Measurements from ENCODE around the gene POLR1F. TPM values are rescaled to one million over a fixed set of nuclear protein-coding genes. Genes with fewer than 3 reads are reported as not detected.

Gene POLR1F
- total RNA-seq, 1 experiment from 2014 or later, result 21.1 TPM

DNA sequence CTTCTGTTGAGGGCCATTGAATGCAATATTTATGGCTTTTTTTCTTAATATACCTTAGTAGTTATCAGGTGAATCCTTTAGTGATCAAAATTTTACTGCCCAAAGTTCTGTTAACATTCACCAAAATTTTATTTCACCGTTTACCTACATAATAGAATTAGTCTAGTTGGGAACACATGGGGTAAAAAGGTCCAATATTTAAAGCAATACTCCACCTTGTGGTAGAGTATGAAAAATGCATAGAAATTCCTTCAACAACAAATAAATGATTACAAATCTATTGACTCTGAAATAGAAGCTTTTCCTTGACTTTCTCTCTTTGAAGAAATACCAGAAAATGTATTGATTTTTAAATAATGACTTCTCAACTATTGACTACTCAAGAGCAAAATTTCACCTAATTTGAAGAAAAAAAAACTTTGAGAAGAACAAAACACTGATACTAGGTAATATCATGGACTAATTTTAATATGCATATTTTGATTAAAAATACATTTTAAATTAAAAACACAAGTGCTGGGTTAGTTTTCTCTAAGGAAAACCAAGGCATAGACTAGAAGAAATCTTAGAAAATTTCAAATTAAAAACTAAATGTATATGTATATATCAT is 43.3 kb downstream of the POLR1F start:
- ChIA-PET CTCF (interaction anchor here (0.6 to 2.0 kb wide), 7 partner anchors 48 to 1895 kb away, joined by 3 to 10 read pairs (median 4); no protein-coding TSS in a partner anchor), RAD21 (ENCODE audit: low non-redundant PET in 1 of 2, low total read pairs in 2 of 2, uncharacterized antibody in 2 of 2, unreplicated experiment in 2 of 2) (interaction anchor here in 1 of 2 experiments (1.2 kb wide), 1 partner anchor 543 kb away, joined by 3 read pairs; no protein-coding TSS in a partner anchor), POLR2A (no interaction called here)
- Histone ChIP-seq H3K4me1 (ENCODE audit: control insufficient read depth in 1 of 2, insufficient read depth in 2 of 2, low read length in 2 of 2) (no peaks in the 10 kb centered on the region), H3K9me3 (ENCODE audit: control insufficient read depth in 1 of 2, insufficient read depth in 1 of 2, low read depth in 1 of 2, low read length in 2 of 2) (no peaks in the 10 kb centered on the region), H3K27ac (ENCODE audit: low read depth, low read length) (no peak overlapping the region), H3K27me3 (ENCODE audit: insufficient read depth, low read length) (no peaks in the 10 kb centered on the region), H3K36me3 (ENCODE audit: control insufficient read depth in 1 of 2, insufficient read depth in 2 of 2, low read length in 2 of 2) (no peaks in the 10 kb centered on the region), H2AFZ (ENCODE audit: low read depth, low read length, poor library complexity, severe bottlenecking) (peak overlapping the region; percentile 43), H3K9me2 (ENCODE audit: insufficient read depth) (no peaks in the 10 kb centered on the region), H3K4me2 (ENCODE audit: low read length) (no peak overlapping the region), H3K9ac (ENCODE audit: low read length) (no peak overlapping the region), H3K79me2 (ENCODE audit: insufficient read depth, low read length) (no peaks in the 10 kb centered on the region), H3K4me3 (replicated peaks in 1 of 2; ENCODE audit: low read depth in 1 of 2, low read length in 2 of 2) (no peak overlapping the region), H4K20me1 (ENCODE audit: insufficient read depth) (no peaks in the 10 kb centered on the region)
- peak; percentile 12 for DNase-seq (ENCODE audit: low read depth, low spot score)
- ATAC-seq, result no peak
- BruUV-seq (replicated peaks), result no TSS peak
- intact Hi-C loops (cut with micrococcal nuclease), result loop anchor here (2.0 to 10.0 kb wide), 4 partner anchors 221 to 1308 kb away; no protein-coding TSS in a partner anchor
- TF ChIP-seq CTCF (IDR thresholded peaks at IDR 0.05 in 2 of 3, conservative IDR thresholded peaks at IDR 0.05 in 1 of 3; ENCODE audit: borderline replicate concordance in 1 of 3, insufficient read depth in 1 of 3, low read depth in 2 of 3, low read length in 2 of 3), result peak; percentile 33 to 69 (median 42); a peak in 4 of 6 replicates
- TF ChIP-seq CEBPB (IDR thresholded peaks at IDR 0.05; ENCODE audit: low read depth), result no peak
- peak; percentile 69 for TF ChIP-seq RAD21 (IDR thresholded peaks at IDR 0.05; ENCODE audit: low read depth)

DNA sequence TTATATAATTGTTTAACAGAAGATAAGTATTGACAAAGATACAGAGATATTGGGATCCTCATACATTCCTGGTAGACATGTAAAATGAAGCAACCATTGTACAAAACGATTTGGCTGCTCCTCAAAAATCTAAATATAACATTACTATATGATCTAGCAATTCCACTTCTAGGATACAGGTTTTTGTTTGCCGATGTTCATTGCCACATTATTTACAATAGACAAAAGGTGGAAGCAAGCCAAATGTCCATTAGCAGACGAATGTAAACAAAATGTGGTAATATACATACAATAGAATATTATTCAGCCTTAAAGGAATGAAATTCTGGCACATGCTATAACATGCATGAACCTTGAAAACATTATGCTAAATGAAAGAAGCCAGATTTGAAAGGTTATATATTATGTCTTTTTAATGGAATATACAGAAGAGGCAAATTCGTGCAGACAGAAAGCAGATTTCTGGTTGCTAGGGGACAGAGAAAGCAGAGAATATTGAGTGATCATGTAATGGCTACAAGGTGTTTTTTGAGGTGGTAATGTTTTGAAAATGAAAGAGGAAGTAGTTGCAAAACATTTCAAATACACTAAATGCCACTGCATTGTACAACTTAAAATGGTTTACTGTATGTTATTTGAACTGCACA is 44.9 kb downstream of the POLR1F start:
- Histone ChIP-seq H3K9me3 (ENCODE audit: control insufficient read depth in 1 of 2, insufficient read depth in 1 of 2, low read depth in 1 of 2, low read length in 2 of 2) (no peaks in the 10 kb centered on the region), H3K9me2 (ENCODE audit: insufficient read depth) (no peaks in the 10 kb centered on the region), H3K4me3 (replicated peaks in 1 of 2; ENCODE audit: low read depth in 1 of 2, low read length in 2 of 2) (no peak overlapping the region), H3K9ac (ENCODE audit: low read length) (no peak overlapping the region), H3K4me1 (ENCODE audit: control insufficient read depth in 1 of 2, insufficient read depth in 2 of 2, low read length in 2 of 2) (no peaks in the 10 kb centered on the region), H3K27me3 (ENCODE audit: insufficient read depth, low read length) (no peaks in the 10 kb centered on the region), H3K27ac (ENCODE audit: low read depth, low read length) (no peak overlapping the region), H3K36me3 (ENCODE audit: control insufficient read depth in 1 of 2, insufficient read depth in 2 of 2, low read length in 2 of 2) (no peaks in the 10 kb centered on the region), H3K4me2 (ENCODE audit: low read length) (no peak overlapping the region), H2AFZ (ENCODE audit: low read depth, low read length, poor library complexity, severe bottlenecking) (no peak overlapping the region), H3K79me2 (ENCODE audit: insufficient read depth, low read length) (no peaks in the 10 kb centered on the region), H4K20me1 (ENCODE audit: insufficient read depth) (no peaks in the 10 kb centered on the region)
- no peak for DNase-seq (ENCODE audit: low read depth, low spot score)
- no peak for ATAC-seq
- RAD21 ChIA-PET (ENCODE audit: low non-redundant PET in 1 of 2, low total read pairs in 2 of 2, uncharacterized antibody in 2 of 2, unreplicated experiment in 2 of 2), result no interaction called here
- intact Hi-C loops (cut with micrococcal nuclease), result loop anchor here (2.0 to 10.0 kb wide), 4 partner anchors 219 to 1073 kb away; no protein-coding TSS in a partner anchor
- CTCF ChIA-PET, result interaction anchor here (1.1 to 2.0 kb wide), 2 partner anchors 542 to 1312 kb away, joined by 4 to 10 read pairs; no protein-coding TSS in a partner anchor
- POLR2A ChIA-PET, result no interaction called here
- BruUV-seq (replicated peaks), result no TSS peak
- TF ChIP-seq POLR2AphosphoS5 (IDR thresholded peaks at IDR 0.05; ENCODE audit: low read depth, low read length), result no peak
- no peak for TF ChIP-seq RAD21 (IDR thresholded peaks at IDR 0.05; ENCODE audit: low read depth)
- TF ChIP-seq YY1 (IDR thresholded peaks at IDR 0.05; ENCODE audit: extremely low read depth, insufficient replicate concordance, low read depth, low read length), result no peak
- TF ChIP-seq EZH2phosphoT487 (IDR thresholded peaks at IDR 0.05; ENCODE audit: borderline replicate concordance), result no peak
- TF ChIP-seq, protein P1, sequence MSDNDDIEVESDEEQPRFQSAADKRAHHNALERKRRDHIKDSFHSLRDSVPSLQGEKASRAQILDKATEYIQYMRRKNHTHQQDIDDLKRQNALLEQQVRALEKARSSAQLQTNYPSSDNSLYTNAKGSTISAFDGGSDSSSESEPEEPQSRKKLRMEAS (IDR thresholded peaks at IDR 0.05), result no peak
- no peak for TF ChIP-seq CTCF (IDR thresholded peaks at IDR 0.05 in 2 of 3, conservative IDR thresholded peaks at IDR 0.05 in 1 of 3; ENCODE audit: borderline replicate concordance in 1 of 3, insufficient read depth in 1 of 3, low read depth in 2 of 3, low read length in 2 of 3)
- TF ChIP-seq EZH2 (IDR thresholded peaks at IDR 0.05), result no peak
- no peak for TF ChIP-seq FOSL1 (IDR thresholded peaks at IDR 0.05; ENCODE audit: low read depth)
- TF ChIP-seq CBX3 (IDR thresholded peaks at IDR 0.05; ENCODE audit: low read depth), result no peak
- no peak for TF ChIP-seq SRF (IDR thresholded peaks at IDR 0.05; ENCODE audit: low read depth)
- TF ChIP-seq JUND (IDR thresholded peaks at IDR 0.05), result no peak
- no peak for TF ChIP-seq EGR1 (IDR thresholded peaks at IDR 0.05; ENCODE audit: low read depth)
